GM19193 (cell line): ENCODE measurements around the gene N4BP3.

Experiments used
- POLR2A ChIP-seq: IDR thresholded peaks from 4 replicates; pipeline ENCODE4 v1.6.1; 2011; ENCODE audit not compliant: insufficient read depth, insufficient read length; ENCODE audit errors: extremely low read depth

N4BP3 gene

GRCh38 chr5:178085316-178085715 is 28.0 kb upstream of the N4BP3 start:
- TF ChIP-seq POLR2A = no peak

- no peak for TF ChIP-seq POLR2A
Measured at GRCh38 chr5:178086266-178086665, 27.1 kb upstream of the N4BP3 start.

- no peak for TF ChIP-seq POLR2A
Measured at GRCh38 chr5:178090856-178091255, 22.5 kb upstream of the N4BP3 start.

GRCh38 chr5:178093134-178093533 is 20.2 kb upstream of the N4BP3 start:
- no peak for TF ChIP-seq POLR2A

- TF ChIP-seq POLR2A = no peak
Measured at GRCh38 chr5:178094345-178094744, 19.0 kb upstream of the N4BP3 start.

GRCh38 chr5:178098685-178099084 is 14.6 kb upstream of the N4BP3 start:
- TF ChIP-seq POLR2A = no peak

GRCh38 chr5:178103612-178104011 is 9.7 kb upstream of the N4BP3 start:
- no peak for TF ChIP-seq POLR2A

GRCh38 chr5:178104492-178104891 is 8.8 kb upstream of the N4BP3 start:
- no peak for TF ChIP-seq POLR2A

GRCh38 chr5:178106086-178106485 is 7.2 kb upstream of the N4BP3 start:
- no peak for TF ChIP-seq POLR2A

- no peak for TF ChIP-seq POLR2A
Measured at GRCh38 chr5:178106556-178107239, 6.6 kb upstream of the N4BP3 start.

- no peak for TF ChIP-seq POLR2A
Measured at GRCh38 chr5:178107756-178108310, 5.5 kb upstream of the N4BP3 start.

- TF ChIP-seq POLR2A = no peak
Measured at GRCh38 chr5:178108446-178108845, 4.9 kb upstream of the N4BP3 start.

GRCh38 chr5:178108966-178109365 is 4.4 kb upstream of the N4BP3 start:
- TF ChIP-seq POLR2A = no peak

- TF ChIP-seq POLR2A = no peak
Measured at GRCh38 chr5:178110511-178110910, 2.8 kb upstream of the N4BP3 start.

- TF ChIP-seq POLR2A = no peak
Measured at GRCh38 chr5:178111925-178112324, 1.4 kb upstream of the N4BP3 start.

- no peak for TF ChIP-seq POLR2A
Measured at GRCh38 chr5:178112545-178112944, 787 bp upstream of the N4BP3 start.

GRCh38 chr5:178113841-178114324 is 551 bp downstream of the N4BP3 start:
- no peak for TF ChIP-seq POLR2A

GRCh38 chr5:178114325-178115135 is 1.2 kb downstream of the N4BP3 start:
- no peak for TF ChIP-seq POLR2A
